Bladder microvascular endothelial cell (primary cell): ENCODE data around the gene BHMT2. TPM values are rescaled to one million over a fixed set of nuclear protein-coding genes. Genes with fewer than 3 reads are reported as not detected.

ENCODE experiments used
- total RNA-seq: library from RNA; depleted of rRNA; stranded (reverse); fragments of >200 nt; gene quantifications from 2 replicates; pipeline ENCODE4 v1.2.3, GENCODE V29; 2014

Gene BHMT2, protein sequence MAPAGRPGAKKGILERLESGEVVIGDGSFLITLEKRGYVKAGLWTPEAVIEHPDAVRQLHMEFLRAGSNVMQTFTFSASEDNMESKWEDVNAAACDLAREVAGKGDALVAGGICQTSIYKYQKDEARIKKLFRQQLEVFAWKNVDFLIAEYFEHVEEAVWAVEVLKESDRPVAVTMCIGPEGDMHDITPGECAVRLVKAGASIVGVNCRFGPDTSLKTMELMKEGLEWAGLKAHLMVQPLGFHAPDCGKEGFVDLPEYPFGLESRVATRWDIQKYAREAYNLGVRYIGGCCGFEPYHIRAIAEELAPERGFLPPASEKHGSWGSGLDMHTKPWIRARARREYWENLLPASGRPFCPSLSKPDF
- total RNA-seq, result 0.16 and 1.3 TPM in 2 replicates

GRCh38 chr5:79069488-79070349, at the start of gene BHMT2, which contains the start of gene DMGDH:
TSS of gene BHMT2 (plus strand) at chr5:79069767. CDS start at chr5:79069783, 16 bp downstream.
TSS of gene DMGDH (minus strand) at chr5:79069674. CDS start at chr5:79069620, 54 bp downstream.

DNA sequence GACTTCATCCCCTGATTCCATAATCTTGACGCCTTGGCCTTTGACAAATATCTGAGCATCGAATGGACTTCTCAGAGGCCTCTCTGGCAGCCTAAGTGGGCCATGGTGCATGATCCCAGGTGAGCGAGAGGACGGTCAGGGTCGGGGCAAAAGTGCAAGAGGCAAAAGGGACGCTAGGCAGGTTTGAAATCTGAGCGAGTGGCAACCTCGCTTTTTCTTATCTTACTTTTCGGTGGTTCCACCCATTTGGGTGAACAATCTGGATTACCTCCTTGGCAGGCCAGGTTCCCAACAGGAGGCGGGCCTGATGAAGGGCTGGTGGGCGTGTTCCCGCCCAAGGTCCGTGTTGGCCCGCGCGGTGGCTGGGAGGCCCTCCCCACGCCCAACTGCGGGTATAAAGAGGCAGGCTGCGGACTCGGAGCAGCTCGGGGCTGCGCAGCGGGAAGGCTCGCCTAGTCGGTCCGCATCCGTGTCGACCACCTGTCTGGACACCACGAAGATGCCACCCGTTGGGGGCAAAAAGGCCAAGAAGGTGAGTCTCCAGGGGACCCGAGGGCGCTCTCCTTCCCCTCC, 41.9 kb downstream of the BHMT2 start, which contains the start of gene BHMT:
Gene BHMT, plus strand, starts transcription at position 423 of the 573 bp plus-strand sequence. Its CDS starts 77 bp downstream, at position 500.

Other genes starting within 250 kb of the BHMT2 start
- gene ARSB, start 84.5 kb upstream of the BHMT2 start, total RNA-seq, result 9.1 and 14.7 TPM in 2 replicates
- 0.50 TPM in 1 of 2 replicates, not detected in the other for gene DMGDH, start 93 bp upstream of the BHMT2 start, total RNA-seq
- gene BHMT, start 42.0 kb downstream of the BHMT2 start, total RNA-seq, result not detected in 2 replicates
- gene JMY, start 166.4 kb downstream of the BHMT2 start, total RNA-seq, result 5.5 and 16.1 TPM in 2 replicates